GM12873 (cell line): ENCODE data around the gene ADH1A.

Source experiments
- TF ChIP-seq, protein P1 (sequence below): IDR thresholded peaks from 2 replicates; pipeline ENCODE4 v1.5.1; 2012; ENCODE audit warnings: low read depth, mild to moderate bottlenecking, moderate library complexity, low read length, control low read depth; ENCODE audit not compliant: insufficient read depth; ENCODE audit errors: missing control alignments

The ADH1A gene

DNA sequence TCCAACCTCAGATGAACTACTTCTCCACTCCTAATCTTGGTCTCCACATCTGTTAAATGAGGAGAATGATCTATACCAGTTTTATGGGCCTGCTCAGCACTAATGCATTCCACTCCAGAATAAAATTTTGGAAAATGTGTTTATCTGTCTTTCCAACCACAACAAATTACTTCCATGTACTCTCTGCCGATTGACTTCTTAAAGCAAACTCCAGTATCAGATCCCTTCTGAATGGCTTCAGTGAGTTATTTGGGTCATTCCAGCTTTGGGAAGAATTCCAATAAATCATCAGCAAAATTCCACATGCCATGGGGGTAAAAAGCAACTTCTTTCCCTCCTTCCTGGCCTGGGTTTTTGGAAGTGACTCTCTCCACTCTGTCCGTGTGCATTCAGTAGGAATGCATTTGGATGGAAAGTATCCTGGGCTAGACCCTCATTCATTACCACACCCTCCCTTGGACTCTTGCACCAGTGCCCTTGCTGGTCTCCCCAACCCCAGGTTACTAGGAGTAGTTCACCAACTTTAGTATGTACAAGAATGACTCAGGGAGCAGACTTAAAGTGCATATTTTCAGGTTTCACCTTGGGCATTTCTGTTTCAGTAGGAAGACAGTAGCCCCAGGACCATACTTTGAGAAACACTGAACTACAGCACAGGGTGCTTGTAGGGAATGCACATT lies 56.3 kb downstream of the ADH1A start:
- TF ChIP-seq, protein P1, sequence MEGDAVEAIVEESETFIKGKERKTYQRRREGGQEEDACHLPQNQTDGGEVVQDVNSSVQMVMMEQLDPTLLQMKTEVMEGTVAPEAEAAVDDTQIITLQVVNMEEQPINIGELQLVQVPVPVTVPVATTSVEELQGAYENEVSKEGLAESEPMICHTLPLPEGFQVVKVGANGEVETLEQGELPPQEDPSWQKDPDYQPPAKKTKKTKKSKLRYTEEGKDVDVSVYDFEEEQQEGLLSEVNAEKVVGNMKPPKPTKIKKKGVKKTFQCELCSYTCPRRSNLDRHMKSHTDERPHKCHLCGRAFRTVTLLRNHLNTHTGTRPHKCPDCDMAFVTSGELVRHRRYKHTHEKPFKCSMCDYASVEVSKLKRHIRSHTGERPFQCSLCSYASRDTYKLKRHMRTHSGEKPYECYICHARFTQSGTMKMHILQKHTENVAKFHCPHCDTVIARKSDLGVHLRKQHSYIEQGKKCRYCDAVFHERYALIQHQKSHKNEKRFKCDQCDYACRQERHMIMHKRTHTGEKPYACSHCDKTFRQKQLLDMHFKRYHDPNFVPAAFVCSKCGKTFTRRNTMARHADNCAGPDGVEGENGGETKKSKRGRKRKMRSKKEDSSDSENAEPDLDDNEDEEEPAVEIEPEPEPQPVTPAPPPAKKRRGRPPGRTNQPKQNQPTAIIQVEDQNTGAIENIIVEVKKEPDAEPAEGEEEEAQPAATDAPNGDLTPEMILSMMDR, result no peak
